ENCODE results near the gene TIAM2.

The TIAM2 gene

DNA sequence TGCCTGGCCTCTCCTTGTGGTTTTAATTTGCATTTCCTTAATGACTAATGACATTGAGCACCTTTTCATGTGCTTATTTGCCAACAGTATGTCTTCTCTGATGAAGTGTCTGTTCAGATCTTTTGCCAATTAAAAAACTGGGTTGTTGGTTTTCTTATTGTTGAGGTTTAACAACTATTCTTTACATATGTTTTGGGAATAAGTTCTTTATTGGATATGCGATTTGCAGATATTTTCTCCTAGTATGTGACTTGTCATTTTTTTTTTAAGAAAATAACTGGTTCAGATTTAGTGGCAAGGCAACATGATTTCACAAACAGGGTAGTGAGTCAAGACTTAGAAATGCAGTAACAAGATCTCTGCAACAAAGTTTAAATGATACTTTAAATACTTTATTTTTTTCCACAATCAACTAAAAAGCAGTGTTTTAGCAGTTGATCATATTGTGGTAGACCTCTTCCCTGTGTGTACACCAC, 67.8 kb downstream of the TIAM2 start:
- no peak for DNase-seq (ENCODE audit: low spot score)

DNA sequence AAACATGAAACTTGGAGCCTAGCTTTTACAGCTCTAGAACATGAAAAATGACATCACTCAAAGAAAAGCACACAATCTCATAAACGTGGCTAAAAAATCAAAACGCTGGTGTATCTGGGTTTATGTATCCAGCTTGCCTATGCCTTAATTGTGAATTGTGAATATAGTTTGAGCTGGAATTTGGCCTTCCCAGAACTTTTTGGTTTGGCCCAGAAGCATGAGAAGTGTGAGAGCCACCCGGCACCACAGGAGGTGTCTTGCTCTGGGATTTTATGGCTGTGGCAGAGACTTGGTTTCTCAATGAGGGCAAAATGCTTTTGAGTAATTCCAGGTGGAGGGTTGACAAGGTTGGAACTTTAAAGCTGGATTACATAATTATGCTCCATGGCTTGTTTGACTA, 69.2 kb downstream of the TIAM2 start:
- no peak for DNase-seq (ENCODE audit: low spot score)

DNA sequence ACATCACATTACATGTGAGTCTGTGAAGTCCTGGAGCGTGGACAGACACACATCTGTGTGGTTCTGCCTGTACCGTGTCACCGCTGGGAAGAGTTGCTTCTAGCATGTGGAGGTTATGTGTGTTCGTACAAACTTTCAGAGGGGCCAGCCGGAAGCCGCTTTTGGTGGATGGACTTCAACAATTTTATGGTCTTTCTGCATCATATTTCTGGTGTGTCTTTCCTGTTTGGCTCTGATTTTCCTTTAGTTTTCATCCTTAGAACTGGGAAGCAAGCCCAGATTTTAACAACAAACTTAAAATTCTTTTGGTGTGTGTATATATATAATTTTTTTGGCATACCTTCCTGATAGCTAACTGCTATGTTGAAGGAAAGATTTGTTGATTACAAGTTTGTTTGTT, 71.2 kb downstream of the TIAM2 start:
- no peak for DNase-seq (ENCODE audit: low spot score)

DNA sequence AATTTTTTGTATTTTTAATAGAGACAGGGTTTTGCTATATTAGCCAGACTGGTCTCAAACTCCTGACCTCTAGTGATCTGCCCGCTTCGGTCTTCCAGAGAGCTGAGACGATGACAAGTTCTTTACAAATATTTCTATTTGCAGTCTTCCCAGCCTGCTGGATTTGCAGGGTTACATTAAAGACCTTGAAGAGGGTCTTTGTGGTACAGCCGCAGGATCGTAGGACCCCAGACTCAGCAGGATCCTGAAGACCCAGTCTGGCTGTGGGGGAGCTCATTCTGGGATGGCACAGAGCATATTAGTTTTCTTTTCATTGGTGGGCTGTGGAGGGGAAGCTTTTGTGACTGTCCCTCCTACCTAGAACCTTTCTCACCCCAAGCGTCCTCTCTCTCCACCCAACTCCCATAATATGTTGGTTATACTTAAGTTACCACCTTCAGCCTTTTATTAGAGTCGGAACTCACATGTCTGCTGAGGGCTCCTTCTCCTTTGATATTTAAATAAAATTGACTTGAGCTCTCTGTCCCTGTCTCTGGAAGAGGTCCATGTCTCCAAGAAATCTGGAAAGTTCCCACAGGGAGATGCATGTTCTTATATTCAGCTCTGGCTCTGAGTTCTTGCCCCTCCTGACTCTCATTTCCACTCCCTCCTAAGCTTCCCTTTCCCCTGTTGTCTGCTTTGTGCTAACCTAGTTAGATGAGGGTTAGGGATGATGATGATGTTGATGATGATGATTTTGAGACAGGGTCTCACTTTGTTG, 72.0 kb downstream of the TIAM2 start:
- DNase-seq (ENCODE audit: low spot score) = no peak

DNA sequence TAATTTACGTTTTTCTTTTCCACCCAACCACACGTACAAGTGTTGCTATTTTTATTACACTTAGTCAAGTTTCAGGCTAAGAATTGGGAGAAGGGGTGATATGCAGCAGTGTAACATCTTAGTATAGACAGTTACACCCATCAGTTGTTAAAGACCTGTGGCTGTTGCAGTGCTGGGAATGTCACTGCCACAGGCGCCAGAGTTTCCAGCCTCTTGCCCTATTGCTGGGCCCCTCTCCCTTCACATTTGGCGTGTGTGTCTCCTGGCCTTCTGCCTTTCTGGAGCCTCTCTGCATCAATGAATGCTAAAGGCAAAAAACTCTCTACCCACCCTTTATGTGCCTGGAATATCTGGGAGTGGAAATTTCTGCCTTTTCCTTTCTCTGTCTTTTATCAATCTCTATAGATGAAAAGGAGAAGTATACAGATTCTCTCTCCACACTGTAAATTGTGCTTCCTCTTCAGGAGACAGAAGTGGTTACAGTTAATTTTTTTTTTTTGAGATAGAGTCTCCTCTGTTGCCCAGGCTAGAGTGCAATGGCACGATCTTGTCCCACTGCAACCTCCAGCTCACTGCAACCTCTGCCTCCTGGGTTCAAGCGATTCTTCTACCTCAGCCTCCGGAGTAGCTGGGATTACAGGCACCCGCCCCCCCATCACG, 73.0 kb downstream of the TIAM2 start:
- no peak for DNase-seq (ENCODE audit: low spot score)

DNA sequence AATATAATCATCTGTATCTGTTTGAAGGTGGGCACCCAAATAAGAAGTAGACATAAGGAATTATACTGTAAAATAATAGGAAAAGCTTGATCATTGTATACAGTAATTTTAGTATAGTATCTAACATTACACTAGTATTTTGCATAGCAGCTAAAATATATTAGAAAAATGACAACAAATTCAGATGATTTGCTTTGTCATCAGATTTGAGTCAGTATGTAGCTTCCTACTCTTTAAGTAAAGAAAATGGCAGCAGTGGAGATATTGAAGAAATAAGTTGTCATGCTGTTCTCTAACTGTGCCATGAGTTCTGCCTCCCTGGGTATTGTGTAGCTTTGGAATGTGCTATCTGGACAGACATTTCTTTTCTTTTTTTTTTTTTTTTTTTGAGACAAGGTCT, 74.4 kb downstream of the TIAM2 start:
- no peak for DNase-seq (ENCODE audit: low spot score)

DNA sequence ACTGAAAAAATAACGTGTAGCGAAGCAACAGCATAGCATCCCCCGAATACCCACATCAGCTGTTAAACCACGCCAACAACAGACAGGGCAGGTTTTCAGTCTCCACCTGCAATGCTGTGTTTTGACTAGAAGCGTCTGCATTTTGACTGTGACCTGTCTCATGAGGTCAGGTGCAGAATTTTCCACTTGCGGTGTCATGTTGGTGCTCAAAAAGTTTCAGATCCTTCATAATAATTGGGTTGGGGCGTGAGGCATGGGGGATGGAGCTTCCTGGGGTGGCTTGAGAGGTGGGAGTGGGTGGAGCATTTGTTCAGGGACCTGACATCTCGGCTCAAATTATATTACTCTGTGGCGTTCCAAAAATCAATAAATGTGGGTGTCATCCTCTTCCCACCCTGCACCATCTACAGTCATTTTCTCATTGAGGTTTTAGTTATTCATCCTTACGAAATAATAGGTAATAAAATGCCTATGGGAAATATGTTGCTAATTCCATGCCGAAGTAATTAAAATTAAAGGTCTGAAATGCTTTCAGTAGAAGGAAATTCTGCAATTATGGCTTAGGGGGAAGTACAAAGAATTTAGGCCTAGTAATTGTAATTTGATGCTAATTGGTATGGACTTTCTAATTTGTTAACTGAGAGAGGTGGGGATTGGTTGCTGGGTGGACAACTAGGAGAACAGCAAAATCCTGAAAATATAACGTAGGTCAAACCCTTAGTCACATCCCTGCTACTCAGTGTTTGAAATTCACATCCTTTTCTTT, 81.0 kb downstream of the TIAM2 start:
- no peak for DNase-seq (ENCODE audit: low spot score)

DNA sequence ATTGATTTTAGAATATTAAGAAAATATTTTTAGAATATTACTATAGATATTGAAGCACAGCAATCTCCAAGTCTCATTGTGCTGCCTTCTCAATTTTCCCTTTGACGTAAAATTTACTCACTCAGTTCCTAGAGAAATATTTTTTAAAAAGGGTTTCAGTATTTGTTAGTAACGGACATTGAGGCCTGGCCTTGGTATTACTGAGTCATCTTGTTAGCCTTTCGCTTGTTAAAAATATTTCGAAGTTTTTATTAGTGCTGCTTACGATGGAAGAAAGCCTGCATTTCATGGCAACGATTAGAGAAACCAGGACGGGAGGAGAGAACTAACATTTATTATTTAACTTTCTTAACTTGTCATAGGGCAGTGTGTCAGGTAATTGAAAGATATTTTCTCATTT, 82.2 kb downstream of the TIAM2 start:
- DNase-seq (ENCODE audit: low spot score) = no peak

DNA sequence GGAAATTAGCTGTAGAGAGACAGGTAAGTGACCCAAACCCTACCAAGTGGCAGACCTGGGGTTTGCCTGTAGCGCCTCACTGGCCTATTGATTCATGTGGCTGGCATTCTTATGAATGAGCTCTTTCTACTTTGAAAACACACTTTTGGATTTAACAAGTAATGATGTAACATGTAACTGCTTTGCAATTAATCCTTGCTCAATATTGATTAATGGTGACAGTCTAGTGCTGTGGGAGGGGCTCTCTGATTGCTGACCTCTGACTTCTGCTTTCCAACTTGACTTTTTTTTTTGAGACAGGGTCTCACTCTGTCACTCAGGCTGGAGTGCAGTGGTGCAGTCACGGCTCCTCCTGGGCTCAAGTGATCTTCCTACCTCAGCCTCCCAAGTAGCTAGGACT, 82.7 kb downstream of the TIAM2 start:
- DNase-seq (ENCODE audit: low spot score) = no peak

DNA sequence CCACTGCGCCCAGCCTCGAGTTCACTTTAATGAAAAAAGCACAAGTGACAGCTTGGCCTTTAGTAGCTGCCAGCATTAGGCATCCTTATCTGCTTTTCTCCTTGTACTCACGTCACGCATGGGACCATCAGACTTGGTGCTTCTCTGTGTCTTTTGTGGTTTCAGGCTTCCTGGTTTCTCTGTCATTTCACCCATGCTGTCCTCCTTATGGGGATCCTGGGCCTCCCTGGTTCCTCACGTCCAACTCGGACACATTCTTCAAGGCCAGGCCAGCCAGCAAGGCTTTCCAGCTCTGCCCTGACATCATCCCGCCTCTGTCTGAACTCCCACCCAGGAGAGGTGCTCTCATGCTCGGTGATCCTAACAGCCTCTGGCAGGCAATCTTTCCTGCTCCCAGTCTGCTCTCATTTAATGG, 83.2 kb downstream of the TIAM2 start:
- no peak for DNase-seq (ENCODE audit: low spot score)

DNA sequence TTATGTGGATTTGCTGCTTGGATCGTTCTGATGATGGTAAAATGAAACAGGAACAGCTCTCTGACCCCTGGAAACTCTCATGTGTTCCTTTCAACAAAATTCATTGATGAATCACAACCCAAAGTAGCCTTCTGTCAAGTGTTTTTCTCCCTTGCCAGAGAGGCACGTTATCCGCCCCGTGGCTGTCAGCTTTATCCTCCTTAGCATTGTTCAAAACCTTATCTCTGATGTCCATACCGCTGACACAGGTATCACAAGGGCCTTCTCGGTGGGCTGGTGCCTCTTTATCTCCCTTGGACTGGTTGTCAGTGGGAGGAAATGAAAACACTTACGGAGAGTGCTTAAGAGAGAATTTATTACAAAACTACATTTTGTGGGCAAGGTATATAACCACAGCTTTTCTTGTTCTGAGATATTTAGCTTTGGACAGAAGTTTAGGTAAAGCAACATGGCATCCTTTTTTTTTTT, 84.9 kb downstream of the TIAM2 start:
- DNase-seq (ENCODE audit: low spot score) = no peak

DNA sequence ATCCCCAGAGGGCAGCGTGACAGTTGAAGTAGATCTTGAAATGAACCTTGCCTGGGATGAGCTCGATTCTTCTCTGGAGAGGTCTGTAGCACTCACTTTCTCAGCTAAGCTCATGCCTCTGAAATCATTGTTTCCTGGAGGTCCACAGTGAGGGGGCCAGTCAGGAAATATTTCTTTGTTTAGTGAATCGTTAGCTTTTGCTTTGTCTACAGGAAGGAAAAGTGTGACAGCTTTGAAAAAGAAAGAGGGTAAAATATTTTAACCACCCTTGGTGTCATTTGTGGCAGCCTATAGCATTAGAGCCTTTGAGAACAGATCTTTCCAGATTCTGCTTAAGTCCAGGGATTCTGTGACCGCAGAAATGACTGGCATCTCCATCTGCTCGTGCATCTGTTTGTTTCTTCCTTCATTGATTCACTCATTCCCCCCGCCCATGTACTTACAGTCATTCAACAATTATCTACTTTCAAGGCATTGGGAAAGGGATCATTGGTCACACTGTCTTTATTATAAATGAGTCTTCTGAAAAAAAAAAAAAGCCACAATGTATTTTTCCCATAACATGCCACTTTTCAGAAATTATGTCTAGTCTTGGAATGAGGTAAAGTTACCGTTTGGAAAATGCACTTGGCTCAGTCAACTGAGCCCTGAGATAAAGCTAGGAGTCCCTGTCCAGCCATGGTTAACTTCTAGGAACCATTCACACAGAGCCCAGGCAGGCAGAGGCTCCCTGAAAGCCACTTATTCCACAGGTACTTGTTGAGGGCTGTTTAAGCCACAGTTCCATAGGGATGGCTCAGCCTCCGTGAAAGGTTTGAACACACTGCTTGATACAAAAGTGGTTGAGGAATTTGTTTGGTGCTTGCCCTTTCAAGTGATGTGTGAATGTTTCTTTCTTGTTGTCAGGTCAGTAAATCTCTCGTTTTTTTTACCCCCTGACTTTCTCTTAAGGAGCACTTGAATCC, 86.0 kb downstream of the TIAM2 start:
- DNase-seq (ENCODE audit: low spot score) = no peak

DNA sequence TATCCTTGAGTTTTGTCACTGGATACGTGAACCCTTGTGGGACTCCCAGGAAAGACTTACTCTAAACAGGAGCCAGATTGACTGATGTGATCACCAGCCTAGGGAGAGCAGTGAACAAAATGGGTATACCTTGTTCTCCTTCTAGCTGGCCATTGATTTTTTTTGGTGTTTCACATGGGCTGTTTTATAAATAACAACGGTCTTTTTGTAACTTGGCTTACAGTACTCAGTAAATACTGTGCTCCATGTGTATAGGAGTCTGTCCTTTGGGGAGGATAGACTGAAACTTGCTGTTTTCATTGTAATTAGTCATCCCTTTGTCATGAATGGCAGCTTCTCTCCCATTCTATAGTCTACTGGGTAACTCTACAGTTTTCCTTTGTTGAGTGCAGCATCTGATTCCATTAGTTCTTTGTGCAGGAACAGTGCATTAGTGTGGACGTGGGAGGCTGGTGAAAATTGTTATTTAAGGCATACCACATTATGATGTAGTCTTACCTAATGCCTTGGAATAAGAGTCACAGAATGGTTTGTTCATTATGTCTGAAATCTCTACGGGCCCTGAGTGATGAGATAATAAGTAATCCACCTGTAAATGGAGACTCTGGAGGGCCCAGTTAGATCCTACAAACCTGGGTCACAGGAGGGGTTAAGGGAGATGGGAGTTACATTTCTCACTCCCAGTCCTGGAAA, 89.5 kb downstream of the TIAM2 start:
- no peak for DNase-seq (ENCODE audit: low spot score)

DNA sequence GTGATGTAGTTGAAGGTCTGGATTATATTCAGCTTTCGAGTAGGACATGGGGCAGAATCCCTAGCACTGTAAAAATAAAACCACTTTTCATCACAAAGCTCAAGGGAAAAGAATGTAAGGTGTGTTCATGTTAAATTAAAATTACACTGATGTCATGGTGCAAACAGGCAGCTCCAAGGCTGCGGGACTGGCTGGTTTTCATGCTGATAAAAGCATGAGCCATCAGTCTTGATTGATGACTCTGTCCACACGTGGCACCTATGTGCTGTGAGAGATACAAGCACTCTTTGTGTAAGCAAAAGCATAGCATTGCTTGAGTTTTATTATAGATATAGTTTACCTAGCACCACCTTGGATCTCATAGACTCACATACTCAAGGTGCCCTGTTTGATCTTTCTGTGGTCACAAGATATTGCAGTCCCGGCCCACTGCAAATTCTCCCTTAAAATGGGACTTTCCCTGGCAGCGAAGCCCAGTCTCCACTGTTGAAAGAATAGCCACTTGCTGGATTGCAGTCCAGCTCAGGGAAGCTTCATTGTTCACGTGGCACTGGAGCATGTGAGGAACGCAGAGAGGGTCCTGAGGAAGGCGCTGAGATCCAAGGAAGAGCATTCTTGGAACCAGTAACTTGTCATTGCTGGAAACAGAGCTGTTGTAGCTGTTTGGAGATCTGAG, 90.6 kb downstream of the TIAM2 start:
- no peak for DNase-seq (ENCODE audit: low spot score)

DNA sequence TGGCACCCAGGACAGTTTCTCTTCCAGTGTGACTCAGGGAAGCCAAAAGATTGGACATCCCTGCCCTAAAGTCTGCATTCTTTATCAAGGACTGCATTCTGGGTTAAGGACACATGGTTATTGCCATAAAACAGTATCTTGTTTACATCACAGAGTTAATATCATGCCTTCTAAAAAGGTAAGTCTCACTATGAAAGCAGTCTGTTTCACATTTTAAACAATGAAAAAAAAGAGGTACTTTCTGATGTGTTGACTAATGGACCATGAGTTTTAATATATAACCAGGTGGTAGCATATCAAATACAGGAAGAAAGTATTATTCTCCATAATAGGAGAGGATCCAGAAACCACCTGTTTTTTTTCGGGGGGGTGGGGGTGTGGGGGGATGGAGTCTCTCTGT, 93.7 kb downstream of the TIAM2 start:
- DNase-seq (ENCODE audit: low spot score) = no peak

DNA sequence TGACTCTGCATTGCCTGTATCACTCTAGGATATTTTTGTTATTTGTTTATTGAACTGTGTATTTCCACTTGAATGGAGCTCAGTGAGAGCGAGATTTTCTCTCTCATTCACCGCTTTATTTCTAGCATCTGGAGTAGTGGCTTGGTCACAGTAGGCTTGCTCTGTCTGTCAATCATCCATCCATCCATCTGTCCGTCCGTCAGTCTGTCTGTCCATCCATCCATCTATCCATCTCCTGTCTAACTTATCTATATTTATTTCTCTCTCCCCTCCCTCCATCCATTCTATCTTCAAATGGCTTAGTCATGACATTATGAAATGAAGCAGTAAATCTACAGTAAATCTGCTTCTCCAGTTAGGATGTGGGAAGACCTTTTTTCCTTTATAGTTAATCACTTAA, 94.6 kb downstream of the TIAM2 start:
- no peak for DNase-seq (ENCODE audit: low spot score)

DNA sequence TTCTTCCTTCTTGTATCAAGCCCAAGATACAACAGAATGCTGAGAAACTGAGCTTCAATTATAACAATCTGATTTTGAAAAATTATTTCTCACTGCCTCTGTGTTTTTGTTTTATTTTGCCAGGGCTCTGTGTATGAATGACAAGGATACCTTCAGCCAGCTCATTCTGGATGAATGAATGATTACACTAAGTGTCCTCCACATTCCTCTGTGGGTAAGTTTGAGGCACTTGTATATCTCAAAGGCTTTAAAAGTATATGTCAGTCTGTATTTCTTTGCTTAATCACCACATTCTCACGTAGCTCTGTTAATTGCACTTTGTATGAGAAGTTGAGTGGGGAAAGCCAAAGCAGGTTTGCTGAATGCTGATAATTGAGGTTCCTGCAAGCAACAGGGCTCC, 95.1 kb downstream of the TIAM2 start:
- DNase-seq (ENCODE audit: low spot score) = no peak

DNA sequence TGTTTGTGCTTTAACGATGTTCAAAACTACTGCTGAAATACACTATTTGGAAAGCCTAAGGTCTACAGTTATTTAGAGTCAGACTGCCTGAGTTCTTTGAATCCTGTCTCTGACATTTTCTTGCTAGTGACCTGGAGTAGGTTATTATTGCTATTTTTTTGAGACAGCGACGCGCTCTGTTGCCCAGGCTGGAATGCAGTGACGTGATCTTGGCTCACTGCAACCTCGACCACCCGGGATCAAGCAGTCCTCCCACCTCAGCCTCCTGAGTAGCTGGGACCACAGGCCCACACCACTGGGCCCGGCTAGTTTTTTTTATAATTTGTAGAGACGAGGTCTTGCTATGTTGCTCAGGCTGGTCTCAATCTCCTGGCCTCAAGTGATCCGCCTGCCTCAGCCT, 96.6 kb downstream of the TIAM2 start:
- DNase-seq (ENCODE audit: low spot score) = no peak

DNA sequence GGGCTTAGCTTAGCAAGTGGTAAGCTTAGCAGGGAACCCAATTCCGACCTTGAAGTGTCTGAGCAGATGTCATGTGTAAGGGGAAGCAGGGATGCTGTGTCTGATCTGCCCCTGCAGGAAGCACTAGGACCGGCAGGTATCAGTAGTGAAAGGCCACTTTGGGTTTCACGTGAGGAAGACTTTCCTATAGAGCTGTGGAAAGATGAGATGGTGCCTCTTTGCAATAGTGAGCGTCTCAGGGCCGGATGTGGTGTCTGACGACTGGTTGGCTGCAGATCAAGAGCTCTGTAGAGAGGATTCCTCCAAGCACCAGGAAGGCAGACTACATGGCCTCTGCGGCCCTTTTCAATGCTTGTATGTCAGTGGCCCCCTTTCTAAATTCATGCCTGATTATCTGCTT, 98.3 kb downstream of the TIAM2 start:
- no peak for DNase-seq (ENCODE audit: low spot score)

DNA sequence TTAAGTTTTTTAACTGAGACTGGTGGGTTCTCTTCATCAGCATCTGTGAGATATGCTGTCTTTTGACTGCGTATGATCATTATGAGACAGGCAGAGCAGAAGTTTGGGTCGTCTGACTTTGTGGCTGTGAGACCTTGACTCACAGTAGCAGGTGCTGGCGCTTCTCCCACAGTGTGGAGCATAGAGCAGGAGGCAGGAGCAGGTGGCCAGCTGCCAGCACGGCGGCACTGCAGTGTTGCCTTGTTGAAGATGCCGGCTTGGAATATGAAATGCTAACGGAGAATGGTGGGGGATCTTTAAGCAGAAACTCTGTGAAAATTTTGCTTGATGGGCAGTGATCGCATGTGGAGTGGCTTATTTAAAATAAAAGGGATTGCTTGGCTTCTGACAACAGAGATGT, 105.0 kb downstream of the TIAM2 start:
- no peak for DNase-seq (ENCODE audit: low spot score)

DNA sequence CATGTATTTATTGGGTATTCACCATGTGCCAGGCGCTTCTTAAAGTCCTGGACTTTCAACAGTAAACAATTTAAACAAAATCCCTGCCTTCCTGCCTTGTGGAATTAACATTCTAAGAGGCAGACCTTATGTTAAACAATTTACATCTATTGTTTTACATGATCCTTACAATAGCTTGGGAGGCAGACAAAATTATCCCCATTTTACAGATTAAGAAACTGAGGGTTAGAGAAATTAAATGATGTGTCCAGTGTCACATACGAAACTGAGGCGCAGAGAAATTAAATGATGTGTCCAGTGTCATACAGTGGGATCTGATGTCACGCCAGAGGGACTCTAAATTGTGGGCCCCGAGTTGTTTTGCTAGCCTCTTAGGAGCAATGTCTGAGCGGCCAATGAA, 105.5 kb downstream of the TIAM2 start:
- DNase-seq (ENCODE audit: low spot score) = no peak

Measured in iPS-NIHi11 (cell line).